Neural cell (in vitro differentiated cells): ENCODE measurements around the gene TMEM121B.
"Not testable (repeated sequence)": the region's sequence is repeated elsewhere in the genome, so short reads cannot be mapped to it uniquely, and the experiment has no call there.

ENCODE experiments used
- CTCF ChIP-seq: fragments of 450-650 bp; IDR thresholded peaks from 2 replicates; pipeline ENCODE4 v1.5.1; 2014; ENCODE audit warnings: antibody characterized with exemption, mild to moderate bottlenecking, moderate library complexity; ENCODE audit not compliant: poor library complexity, severe bottlenecking
- EP300 ChIP-seq: fragments of 450-650 bp; conservative IDR thresholded peaks from 2 replicates; pipeline ENCODE4 v1.6.1; 2014; ENCODE audit warnings: antibody characterized with exemption, mild to moderate bottlenecking, moderate library complexity; ENCODE audit not compliant: poor library complexity, severe bottlenecking
- EZH2 ChIP-seq: fragments of 200-600, 300-800 bp; shearing (Covaris generic), sonication (generic); IDR thresholded peaks from 2 replicates; pipeline ENCODE4 v1.6.1; 2014; ENCODE audit warnings: antibody characterized with exemption, low read length, borderline replicate concordance, mild to moderate bottlenecking; ENCODE audit not compliant: insufficient read depth, poor library complexity, severe bottlenecking
- MXI1 ChIP-seq: fragments of 450-650 bp; conservative IDR thresholded peaks from 2 replicates; pipeline ENCODE4 v1.6.1; 2014; ENCODE audit warnings: antibody characterized with exemption, mild to moderate bottlenecking; ENCODE audit not compliant: poor library complexity, severe bottlenecking
- POLR2AphosphoS5 ChIP-seq: IDR thresholded peaks from 2 replicates; pipeline ENCODE4 v1.6.1; 2012
- RAD21 ChIP-seq: fragments of 450-650 bp; conservative IDR thresholded peaks from 2 replicates; pipeline ENCODE4 v1.6.1; 2014; ENCODE audit warnings: antibody characterized with exemption, mild to moderate bottlenecking, moderate library complexity
- REST ChIP-seq: IDR thresholded peaks from 2 replicates; pipeline ENCODE4 v1.6.1; 2012; ENCODE audit warnings: borderline replicate concordance
- SMC3 ChIP-seq: fragments of 450-650 bp; conservative IDR thresholded peaks from 2 replicates; pipeline ENCODE4 v1.6.1; 2014; ENCODE audit warnings: antibody characterized with exemption, mild to moderate bottlenecking, moderate library complexity; ENCODE audit not compliant: poor library complexity
- TAF1 ChIP-seq: IDR thresholded peaks from 2 replicates; pipeline ENCODE4 v1.6.1; 2012; ENCODE audit warnings: low read depth

DNA sequence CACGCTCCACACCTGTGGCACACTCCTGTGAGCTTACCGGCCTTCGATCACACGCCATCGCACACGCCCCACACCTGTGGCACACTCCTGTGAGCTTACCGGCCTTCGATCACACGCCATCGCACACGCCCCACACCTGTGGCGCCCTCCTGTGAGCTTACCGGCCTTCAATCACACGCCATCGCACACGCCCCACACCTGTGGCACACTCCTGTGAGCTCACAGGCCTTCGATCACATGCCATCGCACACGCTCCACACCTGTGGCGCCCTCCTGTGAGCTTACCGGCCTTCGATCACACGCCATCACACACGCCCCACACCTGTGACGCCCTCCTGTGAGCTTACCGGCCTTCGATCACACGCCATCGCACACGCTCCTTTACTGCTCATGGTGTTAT is 26.3 kb upstream of the TMEM121B start:
- TF ChIP-seq CTCF, EZH2, POLR2AphosphoS5, TAF1, MXI1, RAD21, REST, EP300, SMC3: not testable (repeated sequence)
